ENCODE results near the gene CAPN14. TPM values are rescaled to one million over a fixed set of nuclear protein-coding genes. Genes with fewer than 3 reads are reported as not detected.

CAPN14 gene
- total and polyA plus RNA-seq, 12 donors = 0.10 to 0.28 (median 0.11) TPM; not detected in 5

DNA sequence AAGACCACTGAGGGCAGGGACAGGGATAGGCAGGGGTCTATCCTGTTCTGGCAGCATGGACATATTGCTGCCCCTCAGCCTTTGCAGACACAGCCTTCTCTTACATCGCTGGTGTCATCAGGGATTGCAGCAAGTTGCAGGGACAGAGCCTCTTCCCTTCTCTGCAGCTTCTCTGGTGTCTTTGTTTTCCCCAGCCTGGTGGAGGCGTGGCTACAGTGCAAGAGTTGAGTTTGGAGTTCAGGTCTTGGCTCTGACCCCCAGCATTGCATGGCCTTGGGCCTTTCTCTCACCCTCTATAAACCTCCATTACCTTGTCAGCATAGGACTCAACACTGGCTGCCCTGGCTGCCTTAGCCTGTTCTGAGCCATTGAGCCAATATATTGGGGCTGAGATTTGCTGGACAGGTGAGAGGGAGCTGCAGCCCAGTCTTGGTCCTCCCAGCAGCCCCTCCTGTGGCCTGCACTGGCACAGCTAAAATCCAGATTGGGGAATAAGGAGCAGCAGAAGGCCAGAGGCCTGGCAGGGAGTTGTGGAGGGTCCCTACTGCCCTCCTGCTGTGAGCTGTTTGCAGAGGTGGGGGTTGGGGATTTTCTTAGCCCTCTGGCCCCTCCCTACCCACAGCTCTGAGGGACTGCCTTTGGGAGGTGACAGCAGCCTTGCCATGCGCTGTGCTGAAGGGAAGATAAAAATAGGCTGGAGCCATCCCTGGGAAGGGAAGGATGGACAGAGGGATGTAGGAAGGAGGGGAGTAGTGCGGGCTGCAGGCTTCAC lies 39.5 kb upstream of the CAPN14 start:
- DNase-seq = no peak
- intact Hi-C loops (cut with DNase I) = no loop called here
- 84 to 86% (median 85%) methylated on average over 4 of the region's 4 CpGs for WGBS, 4 donors
- Histone ChIP-seq H3K27me3 (no peaks in the 10 kb centered on the region), H3K4me1 (replicated peaks in 1 of 2) (no peaks in the 10 kb centered on the region), H3K9me3 (replicated peaks in 1 of 3) (no peaks in the 10 kb centered on the region), H3K4me3 (no peak overlapping the region), H3K27ac (no peak overlapping the region), H3K36me3 (replicated peaks in 1 of 2) (peaks cover 0 to 13% of the 10 kb centered on the region in 2 donors)
- TF ChIP-seq, protein P1, sequence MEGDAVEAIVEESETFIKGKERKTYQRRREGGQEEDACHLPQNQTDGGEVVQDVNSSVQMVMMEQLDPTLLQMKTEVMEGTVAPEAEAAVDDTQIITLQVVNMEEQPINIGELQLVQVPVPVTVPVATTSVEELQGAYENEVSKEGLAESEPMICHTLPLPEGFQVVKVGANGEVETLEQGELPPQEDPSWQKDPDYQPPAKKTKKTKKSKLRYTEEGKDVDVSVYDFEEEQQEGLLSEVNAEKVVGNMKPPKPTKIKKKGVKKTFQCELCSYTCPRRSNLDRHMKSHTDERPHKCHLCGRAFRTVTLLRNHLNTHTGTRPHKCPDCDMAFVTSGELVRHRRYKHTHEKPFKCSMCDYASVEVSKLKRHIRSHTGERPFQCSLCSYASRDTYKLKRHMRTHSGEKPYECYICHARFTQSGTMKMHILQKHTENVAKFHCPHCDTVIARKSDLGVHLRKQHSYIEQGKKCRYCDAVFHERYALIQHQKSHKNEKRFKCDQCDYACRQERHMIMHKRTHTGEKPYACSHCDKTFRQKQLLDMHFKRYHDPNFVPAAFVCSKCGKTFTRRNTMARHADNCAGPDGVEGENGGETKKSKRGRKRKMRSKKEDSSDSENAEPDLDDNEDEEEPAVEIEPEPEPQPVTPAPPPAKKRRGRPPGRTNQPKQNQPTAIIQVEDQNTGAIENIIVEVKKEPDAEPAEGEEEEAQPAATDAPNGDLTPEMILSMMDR (IDR thresholded peaks at IDR 0.05) = no peak
- TF ChIP-seq POLR2A (IDR thresholded peaks at IDR 0.05) = no peak

DNA sequence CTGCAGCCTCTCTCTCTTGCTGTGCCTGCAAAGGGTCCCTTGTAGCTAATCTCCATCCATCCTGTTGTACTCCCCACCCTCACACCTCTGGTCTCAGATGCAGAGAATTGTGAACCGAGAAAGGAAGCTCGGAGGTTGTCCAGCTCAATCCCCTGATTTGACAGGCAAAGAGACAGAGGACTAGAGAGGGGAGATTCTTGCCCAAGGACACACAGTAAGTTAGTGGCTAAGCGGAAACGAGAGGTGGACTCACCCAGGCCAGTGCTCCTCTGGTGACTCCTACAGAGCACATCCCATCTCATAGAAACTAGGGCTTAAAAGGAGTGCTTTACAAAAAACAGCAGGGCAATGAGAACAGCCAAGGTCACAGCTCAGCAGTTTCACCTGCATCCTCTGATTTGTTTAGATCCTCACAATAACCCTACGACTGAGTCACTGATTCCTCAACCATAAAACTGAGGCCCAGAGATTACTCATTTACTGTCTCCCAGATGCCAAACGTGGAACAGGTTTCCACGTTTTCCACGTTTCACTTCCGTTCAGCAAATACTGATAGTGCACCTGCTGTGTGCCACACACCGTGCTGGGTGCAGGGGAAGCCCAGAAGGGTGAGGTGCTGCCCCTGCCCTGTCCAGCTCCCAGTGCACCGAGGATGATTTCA lies 38.7 kb upstream of the CAPN14 start:
- Histone ChIP-seq H3K36me3 (replicated peaks in 1 of 2) (peaks cover 0 to 5% of the 10 kb centered on the region in 2 donors), H3K27ac (no peak overlapping the region), H3K4me1 (replicated peaks in 1 of 2) (no peaks in the 10 kb centered on the region), H3K27me3 (no peaks in the 10 kb centered on the region), H3K4me3 (no peak overlapping the region), H3K9me3 (replicated peaks in 1 of 3) (no peaks in the 10 kb centered on the region)
- 77 to 86% (median 83%) methylated on average over 4 to 11 of the region's 11 CpGs for WGBS, 4 donors
- TF ChIP-seq POLR2A (IDR thresholded peaks at IDR 0.05) = no peak
- TF ChIP-seq, protein P1 (IDR thresholded peaks at IDR 0.05) = no peak
- DNase-seq = no peak
- intact Hi-C loops (cut with DNase I) = no loop called here

DNA sequence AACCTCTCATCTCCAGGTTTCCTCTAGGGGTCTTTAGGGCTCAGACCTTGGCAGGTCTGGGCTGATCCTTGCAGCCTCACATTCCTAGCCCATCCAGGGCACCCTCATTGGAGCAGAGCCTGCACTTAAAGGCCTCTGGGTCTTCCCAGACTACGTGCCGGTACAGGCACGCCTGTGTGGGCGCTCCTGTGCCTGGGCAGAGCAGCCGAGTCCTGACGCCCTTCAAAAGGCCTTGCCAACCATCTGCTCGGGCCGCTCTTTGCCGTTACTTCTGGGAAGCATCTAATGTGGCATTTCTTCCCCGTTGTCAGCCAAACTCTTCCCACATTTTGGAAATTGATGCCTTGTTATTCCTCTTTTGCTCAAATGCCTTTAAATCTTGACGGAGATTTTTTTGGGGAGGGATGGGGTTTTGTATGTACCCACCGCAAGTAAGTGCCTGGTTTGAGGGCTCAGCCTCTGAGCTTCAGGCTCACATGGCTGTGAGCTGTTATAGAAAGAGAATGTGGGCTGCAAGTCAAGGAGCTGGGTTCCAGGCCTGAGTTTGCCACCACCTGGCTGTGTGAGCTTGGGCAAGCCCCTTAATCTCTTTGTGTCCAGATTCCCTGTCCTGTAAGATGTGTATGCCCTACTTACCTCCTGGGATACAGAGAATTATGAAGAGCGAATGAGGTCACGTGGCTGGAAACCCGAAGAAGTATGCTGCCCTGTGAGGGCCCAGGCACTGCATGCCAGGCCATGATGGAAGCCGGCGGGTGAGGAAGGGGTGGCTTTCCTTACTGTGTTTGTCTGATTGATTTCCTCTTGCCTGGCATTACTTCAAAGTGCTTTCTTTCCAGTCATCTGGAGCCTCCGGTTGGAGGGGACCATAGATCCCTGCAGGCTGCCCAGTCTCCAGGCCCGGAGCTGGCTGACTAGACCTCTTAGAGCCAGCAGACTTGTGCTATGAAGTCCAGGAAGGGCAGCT lies 37.2 kb upstream of the CAPN14 start:
- no peak overlapping the region for H3K4me3 ChIP-seq
- H3K36me3 ChIP-seq (replicated peaks in 1 of 2) = no peaks in the 10 kb centered on the region
- WGBS, 4 donors = 88 to 91% (median 90%) methylated on average over 19 of the region's 19 CpGs
- intact Hi-C loops (cut with DNase I) = no loop called here
- no peak for DNase-seq
- TF ChIP-seq POLR2A (IDR thresholded peaks at IDR 0.05) = no peak
- TF ChIP-seq, protein P1 (IDR thresholded peaks at IDR 0.05) = no peak
- no peaks in the 10 kb centered on the region for H3K4me1 ChIP-seq (replicated peaks in 1 of 2)
- no peaks in the 10 kb centered on the region for H3K9me3 ChIP-seq (replicated peaks in 1 of 3)
- H3K27me3 ChIP-seq = no peaks in the 10 kb centered on the region
- H3K27ac ChIP-seq = no peak overlapping the region

Data from adrenal gland (tissue), 12 donors.